ENCODE measurements around the gene FAAP100. TPM values are rescaled to one million over a fixed set of nuclear protein-coding genes. Genes with fewer than 3 reads are reported as not detected.

FAAP100 gene
- total RNA-seq, 1 donor from 2014 or later, result 21.4 TPM

DNA sequence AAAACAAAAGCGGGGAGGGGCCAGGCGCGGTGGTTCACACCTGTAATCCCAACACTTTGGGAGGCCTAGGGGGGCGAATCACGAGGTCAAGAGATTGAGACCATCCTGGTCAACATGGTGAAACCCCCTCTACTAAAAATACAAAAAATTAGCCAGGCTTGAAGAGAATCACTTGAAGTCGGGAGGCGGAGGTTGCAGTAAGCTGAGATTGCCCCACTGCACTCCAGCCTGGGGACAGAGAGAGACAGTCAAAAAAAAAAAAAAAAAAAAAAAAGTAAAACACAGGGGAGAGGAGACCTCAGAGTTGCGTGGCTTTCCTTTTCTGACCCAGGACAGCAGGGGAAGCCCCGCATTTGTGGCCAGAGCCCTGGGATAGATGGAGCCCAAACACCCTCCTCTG lies 59.4 kb downstream of the FAAP100 start:
- no peak overlapping the region for H3K4me3 ChIP-seq
- TF ChIP-seq POLR2AphosphoS5 (IDR thresholded peaks at IDR 0.05; ENCODE audit: insufficient read depth in 1 of 2, low read depth in 1 of 2), result no peak
- TF ChIP-seq, protein P1, sequence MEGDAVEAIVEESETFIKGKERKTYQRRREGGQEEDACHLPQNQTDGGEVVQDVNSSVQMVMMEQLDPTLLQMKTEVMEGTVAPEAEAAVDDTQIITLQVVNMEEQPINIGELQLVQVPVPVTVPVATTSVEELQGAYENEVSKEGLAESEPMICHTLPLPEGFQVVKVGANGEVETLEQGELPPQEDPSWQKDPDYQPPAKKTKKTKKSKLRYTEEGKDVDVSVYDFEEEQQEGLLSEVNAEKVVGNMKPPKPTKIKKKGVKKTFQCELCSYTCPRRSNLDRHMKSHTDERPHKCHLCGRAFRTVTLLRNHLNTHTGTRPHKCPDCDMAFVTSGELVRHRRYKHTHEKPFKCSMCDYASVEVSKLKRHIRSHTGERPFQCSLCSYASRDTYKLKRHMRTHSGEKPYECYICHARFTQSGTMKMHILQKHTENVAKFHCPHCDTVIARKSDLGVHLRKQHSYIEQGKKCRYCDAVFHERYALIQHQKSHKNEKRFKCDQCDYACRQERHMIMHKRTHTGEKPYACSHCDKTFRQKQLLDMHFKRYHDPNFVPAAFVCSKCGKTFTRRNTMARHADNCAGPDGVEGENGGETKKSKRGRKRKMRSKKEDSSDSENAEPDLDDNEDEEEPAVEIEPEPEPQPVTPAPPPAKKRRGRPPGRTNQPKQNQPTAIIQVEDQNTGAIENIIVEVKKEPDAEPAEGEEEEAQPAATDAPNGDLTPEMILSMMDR (IDR thresholded peaks at IDR 0.05), result no peak
- no peak for TF ChIP-seq POLR2A (IDR thresholded peaks at IDR 0.05)
- DNase-seq (ENCODE audit: extremely low spot score in 2 of 2), result no peak
- no peak overlapping the region for H3K27ac ChIP-seq
- no peaks in the 10 kb centered on the region for H3K36me3 ChIP-seq
- intact Hi-C loops (cut with DNase I), result no loop called here
- H3K4me1 ChIP-seq, result peaks cover 8% of the 10 kb centered on the region
- no peaks in the 10 kb centered on the region for H3K27me3 ChIP-seq
- H3K9me3 ChIP-seq, result no peaks in the 10 kb centered on the region

DNA sequence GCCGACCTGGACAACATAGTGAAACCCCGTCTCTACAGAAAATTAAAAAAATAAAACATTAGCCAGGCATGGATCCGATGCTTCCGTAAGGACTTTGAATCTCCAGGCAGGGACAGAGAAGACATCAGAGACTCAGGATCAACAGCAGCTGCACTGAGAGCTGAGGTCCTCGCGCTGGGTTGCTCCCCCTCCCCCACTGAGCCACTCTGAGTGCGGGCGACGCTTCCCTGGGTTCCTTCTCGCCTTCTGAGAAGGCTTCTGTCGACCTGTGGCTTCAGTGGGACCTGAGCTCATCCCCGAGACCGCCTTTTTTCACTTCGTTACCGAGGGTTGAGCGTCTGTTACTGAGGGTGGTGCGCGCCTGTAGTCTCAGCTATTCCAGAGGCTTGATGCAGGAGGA lies 60.0 kb downstream of the FAAP100 start:
- Histone ChIP-seq H3K4me1 (peaks cover 13% of the 10 kb centered on the region), H3K4me3 (no peak overlapping the region), H3K27ac (no peak overlapping the region), H3K27me3 (no peaks in the 10 kb centered on the region), H3K9me3 (no peaks in the 10 kb centered on the region), H3K36me3 (no peaks in the 10 kb centered on the region)
- no peak for TF ChIP-seq POLR2A (IDR thresholded peaks at IDR 0.05)
- no peak for TF ChIP-seq POLR2AphosphoS5 (IDR thresholded peaks at IDR 0.05; ENCODE audit: insufficient read depth in 1 of 2, low read depth in 1 of 2)
- TF ChIP-seq, protein P1 (IDR thresholded peaks at IDR 0.05), result no peak
- intact Hi-C loops (cut with DNase I), result no loop called here
- no peak for DNase-seq (ENCODE audit: extremely low spot score in 2 of 2)

DNA sequence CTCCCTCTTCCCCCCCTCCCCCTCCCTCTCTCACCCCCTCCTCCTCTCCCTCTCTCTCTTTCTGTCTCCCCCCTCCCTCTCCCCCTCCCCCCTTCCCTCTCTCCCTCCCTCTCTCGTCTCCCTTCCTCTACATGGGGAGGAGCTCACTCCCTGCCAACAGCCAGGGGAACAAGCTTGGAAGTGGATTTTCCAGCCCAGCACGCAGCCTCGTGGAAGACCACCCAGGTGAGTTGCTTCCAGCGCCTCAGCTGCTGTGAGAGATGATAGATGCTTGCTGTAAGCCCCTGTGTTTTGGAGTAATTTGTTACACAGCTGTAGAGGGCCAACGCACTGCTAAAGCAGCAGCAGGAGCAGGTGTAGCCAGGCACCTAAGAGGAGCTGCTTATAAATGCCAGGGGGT lies 60.4 kb downstream of the FAAP100 start:
- TF ChIP-seq POLR2A (IDR thresholded peaks at IDR 0.05) (no peak), POLR2AphosphoS5 (IDR thresholded peaks at IDR 0.05; ENCODE audit: insufficient read depth in 1 of 2, low read depth in 1 of 2) (no peak)
- TF ChIP-seq, protein P1 (IDR thresholded peaks at IDR 0.05), result no peak
- no peaks in the 10 kb centered on the region for H3K36me3 ChIP-seq
- H3K27ac ChIP-seq, result no peak overlapping the region
- no peak overlapping the region for H3K4me3 ChIP-seq
- H3K9me3 ChIP-seq, result no peaks in the 10 kb centered on the region
- intact Hi-C loops (cut with DNase I), result no loop called here
- no peaks in the 10 kb centered on the region for H3K27me3 ChIP-seq
- DNase-seq (ENCODE audit: extremely low spot score in 2 of 2), result no peak
- peaks cover 13% of the 10 kb centered on the region for H3K4me1 ChIP-seq

DNA sequence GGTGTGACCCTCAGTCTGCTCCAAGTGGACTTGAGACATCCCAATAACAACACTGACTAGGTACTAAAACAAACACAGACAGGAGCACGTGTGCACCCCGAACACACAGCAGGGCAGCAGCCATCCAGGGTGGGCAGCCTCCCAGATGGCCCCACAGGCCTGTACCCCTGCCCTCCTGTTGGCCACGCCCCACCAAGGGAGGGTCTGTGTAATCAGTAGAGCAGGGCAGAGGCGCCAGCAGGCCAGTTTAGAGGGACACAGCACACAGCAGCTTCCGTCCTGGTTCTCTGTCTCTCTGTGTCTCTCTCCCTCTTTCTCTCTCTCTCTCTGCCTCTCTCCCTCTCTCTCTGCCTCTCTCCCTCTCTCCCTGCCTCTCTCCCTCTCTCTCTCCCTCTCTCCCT lies 61.0 kb downstream of the FAAP100 start:
- intact Hi-C loops (cut with DNase I), result no loop called here
- no peak for DNase-seq (ENCODE audit: extremely low spot score in 2 of 2)
- no peak overlapping the region for H3K27ac ChIP-seq
- no peak overlapping the region for H3K4me3 ChIP-seq
- TF ChIP-seq POLR2AphosphoS5 (IDR thresholded peaks at IDR 0.05; ENCODE audit: insufficient read depth in 1 of 2, low read depth in 1 of 2) (no peak), POLR2A (IDR thresholded peaks at IDR 0.05) (no peak)
- H3K9me3 ChIP-seq, result no peaks in the 10 kb centered on the region
- no peaks in the 10 kb centered on the region for H3K27me3 ChIP-seq
- peaks cover 13% of the 10 kb centered on the region for H3K4me1 ChIP-seq
- H3K36me3 ChIP-seq, result no peaks in the 10 kb centered on the region

DNA sequence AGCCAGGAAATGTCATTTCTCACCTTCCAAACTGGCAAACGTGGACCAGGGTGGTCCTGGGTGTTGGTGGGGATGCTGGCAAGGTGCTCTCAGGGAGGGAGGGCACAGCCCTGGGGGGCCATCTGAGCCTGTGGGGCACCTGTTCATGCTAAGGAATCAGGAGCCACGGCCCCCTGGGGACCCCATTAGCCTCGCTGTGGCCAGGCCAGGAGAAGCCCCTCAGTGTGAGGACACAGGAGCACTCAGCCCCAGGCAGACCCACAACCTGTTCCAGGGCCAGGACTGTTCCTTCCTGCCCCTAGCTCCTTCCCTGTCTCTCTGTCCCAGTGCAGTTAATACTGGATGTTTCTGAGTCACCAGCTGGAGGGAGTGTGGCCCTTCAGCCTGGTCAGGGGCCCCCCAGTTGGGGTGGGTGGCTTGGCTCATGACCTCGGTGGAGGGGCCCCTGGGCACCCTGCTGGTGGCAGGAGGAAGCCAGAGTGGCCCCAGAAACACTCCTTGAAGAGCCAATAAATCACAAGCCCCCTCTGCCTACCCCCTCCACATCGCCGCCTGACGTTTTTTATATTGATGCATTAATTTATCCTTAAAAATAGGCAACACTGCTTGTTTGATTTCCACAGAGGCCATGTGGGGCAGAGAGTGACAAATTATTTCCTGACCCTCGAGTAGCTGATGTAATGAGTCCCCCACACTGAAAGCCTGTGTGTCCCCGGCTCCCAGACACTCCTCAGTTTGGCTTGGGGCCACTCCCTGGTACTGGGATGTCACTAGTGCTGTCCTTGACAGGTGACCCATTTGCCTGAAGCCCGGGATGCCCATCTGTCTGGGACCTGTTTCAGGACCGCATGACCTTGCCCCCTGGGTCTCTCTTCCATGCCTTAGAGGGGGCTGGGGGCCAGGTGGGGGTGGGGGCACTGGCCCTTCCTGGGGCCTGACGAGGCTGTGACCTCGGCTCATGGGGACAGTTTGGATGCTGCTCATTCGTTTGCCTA lies 61.9 kb downstream of the FAAP100 start:
- TF ChIP-seq POLR2A (IDR thresholded peaks at IDR 0.05) (no peak), POLR2AphosphoS5 (IDR thresholded peaks at IDR 0.05; ENCODE audit: insufficient read depth in 1 of 2, low read depth in 1 of 2) (no peak)
- TF ChIP-seq, protein P1 (IDR thresholded peaks at IDR 0.05), result no peak
- peaks cover 13% of the 10 kb centered on the region for H3K4me1 ChIP-seq
- no peak for DNase-seq (ENCODE audit: extremely low spot score in 2 of 2)
- H3K27ac ChIP-seq, result no peak overlapping the region
- H3K27me3 ChIP-seq, result no peaks in the 10 kb centered on the region
- no peaks in the 10 kb centered on the region for H3K36me3 ChIP-seq
- intact Hi-C loops (cut with DNase I), result no loop called here
- H3K4me3 ChIP-seq, result no peak overlapping the region
- no peaks in the 10 kb centered on the region for H3K9me3 ChIP-seq

Small RNAs within 50 kb of the gene (small RNA-seq; reads per million reads assigned to genes)
- not detected for gene RF00019

Other genes with a start within 250 kb of the FAAP100 start
- 9.1 TPM for gene BAHCC1, start 156.9 kb downstream of the FAAP100 start, total RNA-seq
- 2,441 TPM for gene ACTG1, start 39.6 kb downstream of the FAAP100 start, total RNA-seq
- 6.6 TPM for gene FSCN2, start 24.0 kb downstream of the FAAP100 start, total RNA-seq
- gene NPLOC4, start 84.8 kb upstream of the FAAP100 start, total RNA-seq, result 68.3 TPM
- gene TSPAN10, start 84.8 kb upstream of the FAAP100 start, total RNA-seq, result not detected
- not detected for gene PDE6G, start 104.2 kb upstream of the FAAP100 start, total RNA-seq
- gene OXLD1, start 114.3 kb upstream of the FAAP100 start, total RNA-seq, result 43.0 TPM
- gene CCDC137, start 114.4 kb upstream of the FAAP100 start, total RNA-seq, result 13.8 TPM
- 24.1 TPM for gene ARL16, start 131.4 kb upstream of the FAAP100 start, total RNA-seq
- gene HGS, start 131.7 kb upstream of the FAAP100 start, total RNA-seq, result 72.9 TPM
- 77.3 TPM for gene MRPL12, start 151.0 kb upstream of the FAAP100 start, total RNA-seq
- 2.9 TPM for gene SLC25A10, start 159.9 kb upstream of the FAAP100 start, total RNA-seq

Data from vagina (tissue), 2 donors.